ENCODE results near the gene TMEM178B. TPM values are rescaled to one million over a fixed set of nuclear protein-coding genes. Genes with fewer than 3 reads are reported as not detected.
A peak's percentile ranks its signal among the peaks of the same experiment; 100 is the strongest.

TMEM178B gene
- total RNA-seq, 1 experiment from 2014 or later = 0.39 TPM

DNA sequence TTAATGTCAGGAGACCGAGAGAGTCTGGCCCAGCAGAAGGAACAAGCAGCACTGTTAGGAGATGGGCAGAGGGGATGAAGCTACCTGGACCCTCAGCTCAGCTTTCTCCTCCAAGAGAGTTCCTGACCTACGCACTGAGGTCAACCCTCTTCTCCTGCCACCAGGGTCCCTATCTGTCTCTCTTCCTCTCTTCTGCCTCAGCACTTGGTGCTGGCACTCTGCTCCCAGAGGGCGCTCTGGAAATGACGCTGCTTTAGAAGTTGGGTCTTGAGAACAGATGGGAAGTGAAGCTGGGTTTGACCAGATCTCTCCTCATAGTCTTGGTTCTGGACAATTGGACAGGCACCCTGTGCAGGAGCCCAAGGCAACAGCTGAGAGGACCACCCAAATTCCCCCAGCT is 261.3 kb downstream of the TMEM178B start:
- BruUV-seq (replicated peaks) = no TSS peak
- DNase-seq (ENCODE audit: low read depth, low spot score) (no peak), ATAC-seq (no peak)
- Histone ChIP-seq H3K4me3 (ENCODE audit: low read depth in 2 of 2, low read length in 2 of 2) (no peak overlapping the region), H3K36me3 (ENCODE audit: control insufficient read depth, insufficient read depth, low read length) (no peaks in the 10 kb centered on the region), H3K27ac (ENCODE audit: low read length) (no peak overlapping the region), H3K4me1 (ENCODE audit: control insufficient read depth, insufficient read depth, low read length) (no peaks in the 10 kb centered on the region), H3K27me3 (ENCODE audit: control insufficient read depth, insufficient read depth, low read length) (peaks cover 4% of the 10 kb centered on the region; the same call in 1 of the 2 replicates), H3K9me3 (ENCODE audit: control insufficient read depth, insufficient read depth, low read depth, low read length) (no peaks in the 10 kb centered on the region)
- ChIA-PET CTCF (no interaction called here), POLR2A (no interaction called here)
- TF ChIP-seq SIN3A (IDR thresholded peaks at IDR 0.05; ENCODE audit: borderline replicate concordance, insufficient read depth, low read depth, low read length) (no peak), POLR2AphosphoS5 (IDR thresholded peaks at IDR 0.05; ENCODE audit: low read depth, low read length) (no peak), CTCF (IDR thresholded peaks at IDR 0.05) (no peak), TCF7L2 (IDR thresholded peaks at IDR 0.05; ENCODE audit: low read depth, low read length) (no peak)
- TF ChIP-seq, protein P1, sequence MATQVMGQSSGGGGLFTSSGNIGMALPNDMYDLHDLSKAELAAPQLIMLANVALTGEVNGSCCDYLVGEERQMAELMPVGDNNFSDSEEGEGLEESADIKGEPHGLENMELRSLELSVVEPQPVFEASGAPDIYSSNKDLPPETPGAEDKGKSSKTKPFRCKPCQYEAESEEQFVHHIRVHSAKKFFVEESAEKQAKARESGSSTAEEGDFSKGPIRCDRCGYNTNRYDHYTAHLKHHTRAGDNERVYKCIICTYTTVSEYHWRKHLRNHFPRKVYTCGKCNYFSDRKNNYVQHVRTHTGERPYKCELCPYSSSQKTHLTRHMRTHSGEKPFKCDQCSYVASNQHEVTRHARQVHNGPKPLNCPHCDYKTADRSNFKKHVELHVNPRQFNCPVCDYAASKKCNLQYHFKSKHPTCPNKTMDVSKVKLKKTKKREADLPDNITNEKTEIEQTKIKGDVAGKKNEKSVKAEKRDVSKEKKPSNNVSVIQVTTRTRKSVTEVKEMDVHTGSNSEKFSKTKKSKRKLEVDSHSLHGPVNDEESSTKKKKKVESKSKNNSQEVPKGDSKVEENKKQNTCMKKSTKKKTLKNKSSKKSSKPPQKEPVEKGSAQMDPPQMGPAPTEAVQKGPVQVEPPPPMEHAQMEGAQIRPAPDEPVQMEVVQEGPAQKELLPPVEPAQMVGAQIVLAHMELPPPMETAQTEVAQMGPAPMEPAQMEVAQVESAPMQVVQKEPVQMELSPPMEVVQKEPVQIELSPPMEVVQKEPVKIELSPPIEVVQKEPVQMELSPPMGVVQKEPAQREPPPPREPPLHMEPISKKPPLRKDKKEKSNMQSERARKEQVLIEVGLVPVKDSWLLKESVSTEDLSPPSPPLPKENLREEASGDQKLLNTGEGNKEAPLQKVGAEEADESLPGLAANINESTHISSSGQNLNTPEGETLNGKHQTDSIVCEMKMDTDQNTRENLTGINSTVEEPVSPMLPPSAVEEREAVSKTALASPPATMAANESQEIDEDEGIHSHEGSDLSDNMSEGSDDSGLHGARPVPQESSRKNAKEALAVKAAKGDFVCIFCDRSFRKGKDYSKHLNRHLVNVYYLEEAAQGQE (IDR thresholded peaks at IDR 0.05; ENCODE audit: insufficient read depth in 1 of 2, low read depth in 2 of 2, low read length in 1 of 2) = no peak
- in situ Hi-C loops (cut with HindIII; ENCODE audit: low pct_unique_long_range_greater_than_20kb, low sequenced_read_pairs) = no loop called here
- intact Hi-C loops (cut with micrococcal nuclease; ENCODE audit: unreplicated experiment) = no loop called here

DNA sequence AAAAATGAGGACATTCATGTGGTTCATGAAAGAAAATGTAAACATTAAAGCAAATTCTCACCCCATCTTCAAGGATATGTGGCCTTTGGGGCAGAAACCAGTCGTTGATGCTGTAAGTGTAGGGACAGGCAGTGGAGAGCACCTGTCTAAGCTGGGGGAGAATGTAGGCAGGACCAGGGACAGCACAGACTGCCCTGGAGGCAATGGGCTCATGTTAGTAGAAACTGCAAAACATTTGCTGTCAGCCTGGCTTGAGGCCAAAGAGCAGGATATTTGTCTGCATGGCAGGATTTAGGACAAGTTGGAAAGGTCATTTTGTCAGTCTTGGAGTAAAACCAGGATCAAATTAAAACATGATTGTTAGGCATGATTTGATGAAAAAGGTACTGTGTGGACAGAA is 265.7 kb downstream of the TMEM178B start:
- H3K9me3 ChIP-seq (ENCODE audit: control insufficient read depth, insufficient read depth, low read depth, low read length) = no peaks in the 10 kb centered on the region
- in situ Hi-C loops (cut with HindIII; ENCODE audit: low pct_unique_long_range_greater_than_20kb, low sequenced_read_pairs) (no loop called here), intact Hi-C loops (cut with micrococcal nuclease; ENCODE audit: unreplicated experiment) (no loop called here)
- no peaks in the 10 kb centered on the region for H3K36me3 ChIP-seq (ENCODE audit: control insufficient read depth, insufficient read depth, low read length)
- TF ChIP-seq, protein P1 (IDR thresholded peaks at IDR 0.05; ENCODE audit: insufficient read depth in 1 of 2, low read depth in 2 of 2, low read length in 1 of 2) = peak in 1 of 2 experiments; percentile 44; a peak in 1 of 4 replicates
- TF ChIP-seq SIN3A (IDR thresholded peaks at IDR 0.05; ENCODE audit: borderline replicate concordance, insufficient read depth, low read depth, low read length) = no peak
- no peak overlapping the region for H3K27ac ChIP-seq (ENCODE audit: low read length)
- POLR2A ChIA-PET = no interaction called here
- H3K27me3 ChIP-seq (ENCODE audit: control insufficient read depth, insufficient read depth, low read length) = peaks cover 4% of the 10 kb centered on the region; the same call in 1 of the 2 replicates
- H3K4me1 ChIP-seq (ENCODE audit: control insufficient read depth, insufficient read depth, low read length) = no peaks in the 10 kb centered on the region
- CTCF ChIA-PET = no interaction called here
- ATAC-seq (no peak), DNase-seq (ENCODE audit: low read depth, low spot score) (no peak)
- H3K4me3 ChIP-seq (ENCODE audit: low read depth in 2 of 2, low read length in 2 of 2) = no peak overlapping the region
- no TSS peak for BruUV-seq (replicated peaks)

Data from Panc1 (cell line).